Prostate gland (tissue), 2 donors: ENCODE measurements around the gene SGPL1.

Source experiments
- CTCF ChIP-seq, 4 experiments: fragments of 200-600 bp in 2 of 4; fragments of 450-650 bp in 2 of 4; sonication (generic) in 2 of 4; IDR thresholded peaks; 1 replicate in 3 of 4; 2 replicates in 1 of 4; pipeline ENCODE4 v1.5.1; 2016 to 2019; ENCODE audit warnings: antibody characterized with exemption in 4 of 4, mild to moderate bottlenecking in 2 of 4, moderate library complexity in 2 of 4
- POLR2A ChIP-seq: fragments of 450-650 bp; IDR thresholded peaks from one replicate; pipeline ENCODE4 v1.6.1; 2016; ENCODE audit warnings: antibody characterized with exemption, mild to moderate bottlenecking
- POLR2AphosphoS5 ChIP-seq: sonication (generic); formaldehyde crosslinking; IDR thresholded peaks from one replicate; pipeline ENCODE4 v1.6.1; 2017; ENCODE audit warnings: antibody characterized with exemption

GRCh38 chr10:70840836-70841235 lies 25.1 kb downstream of the SGPL1 start:
- TF ChIP-seq POLR2A (no peak), CTCF (IDR thresholded peaks at IDR 0.05) (no peak), POLR2AphosphoS5 (no peak)
